K562 (cell line): ENCODE data around the gene BTBD16. TPM values are rescaled to one million over a fixed set of nuclear protein-coding genes. Genes with fewer than 3 reads are reported as not detected.

Experiments
- ATAC-seq: fragments of 200-7000 bp; cut with Tn5 transposase; 3 replicates; pipeline ENCODE4 v1.9.1; 2020; ENCODE audit warnings: moderate library complexity
- BruUV-seq: library from RNA; stranded (reverse); fragments of 400-500 nt; replicated peaks from 2 replicates; lab custom pipeline; 2021; lab: Mats Ljungman, UMichigan
- CTCF ChIA-PET: fragments of 300-600 bp; formaldehyde crosslinking; extraction: SDS; loops from one replicate; lab custom pipeline; 2021; ENCODE audit warnings: low intra/inter-chr PET ratio; lab: Yijun Ruan, JAX
- POLR2A ChIA-PET: fragments of 300-600, 350-650 bp; sonication (Branson Sonifier 250); formaldehyde crosslinking; extraction: SDS; loops from one replicate; lab custom pipeline; 2021; ENCODE audit warnings: antibody characterized with exemption, inconsistent platforms; lab: Yijun Ruan, JAX
- DNase-seq, 4 experiments: peaks; one replicate each; pipeline versions ENCODE4 v3.0.0 to v3.0.0-alpha.2; 2011 to 2018; ENCODE audit warnings: low spot score in 3 of 4, mixed read lengths in 3 of 4; ENCODE audit errors: extremely low read depth in 1 of 4
- FAIRE-seq: peaks from 2 replicates; lab custom pipeline; 2011; peaks lifted over from hg19 to GRCh38; lab: Jason Lieb, UNC
- H2AFZ ChIP-seq: 2 replicates; pipeline ENCODE4 v1.6.0; 2011; ENCODE audit warnings: low read depth, low read length, control low read depth, inconsistent platforms
- H3K27ac ChIP-seq: fragments of 200-600 bp; 3 replicates; pipeline ENCODE4 v1.8.0; 2011; ENCODE audit warnings: low read depth, mild to moderate bottlenecking, control low read depth, inconsistent platforms, low read length, moderate library complexity, mixed read lengths; ENCODE audit errors: extremely low read depth
- H3K27me3 ChIP-seq, 2 experiments: fragments of 300-600 bp in 1 of 2; 2 replicates in 1 of 2; 3 replicates in 1 of 2; pipeline versions ENCODE4 v1.6.0 to v1.8.0; 2011; ENCODE audit warnings: inconsistent platforms in 2 of 2, low read length in 2 of 2, mild to moderate bottlenecking in 1 of 2, mixed read lengths in 1 of 2, moderate library complexity in 1 of 2; ENCODE audit not compliant: control insufficient read depth in 2 of 2, insufficient read depth in 2 of 2
- H3K36me3 ChIP-seq: fragments of 300-600 bp; 3 replicates; pipeline ENCODE4 v1.8.0; 2011; ENCODE audit warnings: mild to moderate bottlenecking, low read length, inconsistent platforms; ENCODE audit not compliant: control insufficient read depth, insufficient read depth
- H3K4me1 ChIP-seq, 2 experiments: fragments of 200-600 bp in 1 of 2; replicated peaks in 1 of 2; 2 replicates in 1 of 2; 3 replicates in 1 of 2; pipeline versions ENCODE4 v1.5.1 to v1.8.0; 2011; ENCODE audit warnings: inconsistent platforms in 2 of 2, low read length in 2 of 2, mild to moderate bottlenecking in 1 of 2, mixed read lengths in 1 of 2, moderate library complexity in 1 of 2; ENCODE audit not compliant: control insufficient read depth in 2 of 2, insufficient read depth in 2 of 2
- H3K4me2 ChIP-seq: 2 replicates; pipeline ENCODE4 v1.6.1; 2011; ENCODE audit warnings: low read length, control low read depth, inconsistent platforms, mixed read lengths; ENCODE audit not compliant: insufficient read depth
- H3K4me3 ChIP-seq: fragments of 200-600 bp; sonication (generic), shearing (Covaris generic); 2 replicates; pipeline ENCODE4 v1.5.1; 2016; ENCODE audit warnings: control low read depth, inconsistent platforms
- H3K79me2 ChIP-seq: fragments of 200-600 bp; 3 replicates; pipeline ENCODE4 v1.8.0; 2011; ENCODE audit warnings: low read length, inconsistent platforms; ENCODE audit not compliant: control insufficient read depth, insufficient read depth
- H3K9ac ChIP-seq, 2 experiments: 2 replicates each; pipeline versions ENCODE4 v1.6.0 to v1.6.1; 2011; ENCODE audit warnings: low read depth in 2 of 2, low read length in 2 of 2, control low read depth in 1 of 2, inconsistent platforms in 1 of 2, mild to moderate bottlenecking in 1 of 2, mixed read lengths in 1 of 2; ENCODE audit not compliant: insufficient read depth in 1 of 2
- H3K9me1 ChIP-seq: one replicate; pipeline ENCODE4 v1.6.0; 2011; ENCODE audit warnings: inconsistent platforms, mild to moderate bottlenecking, low read length, moderate library complexity; ENCODE audit not compliant: control insufficient read depth, insufficient read depth
- H3K9me3 ChIP-seq: replicated peaks from 2 replicates; pipeline ENCODE4 v1.5.1; 2011; ENCODE audit warnings: low read depth, low read length, inconsistent platforms; ENCODE audit not compliant: control insufficient read depth, insufficient read depth
- H4K20me1 ChIP-seq: replicated peaks from 2 replicates; pipeline ENCODE4 v1.6.1; 2011; ENCODE audit warnings: low read length, inconsistent platforms, mixed read lengths; ENCODE audit not compliant: control insufficient read depth, insufficient read depth
- ARID3A ChIP-seq: IDR thresholded peaks from 2 replicates; pipeline ENCODE4 v1.6.1; 2012; ENCODE audit warnings: low read depth, low read length, improper control_type of control experiment, borderline replicate concordance
- ATF6 ChIP-seq: sonication (generic); formaldehyde crosslinking; IDR thresholded peaks from 2 replicates; pipeline ENCODE4 v1.4.0; 2020; ENCODE audit warnings: mild to moderate bottlenecking, missing genetic modification reagents
- EP400 ChIP-seq: fragments of 450-650 bp; IDR thresholded peaks from 2 replicates; pipeline ENCODE4 v1.6.1; 2017; ENCODE audit warnings: antibody characterized with exemption, mild to moderate bottlenecking, moderate library complexity
- GTF2A2 ChIP-seq: IDR thresholded peaks from 2 replicates; pipeline ENCODE4 v1.6.1; 2016; ENCODE audit warnings: mild to moderate bottlenecking, missing genetic modification characterization, missing compliant biosample characterization
- HIVEP1 ChIP-seq: fragments of 250-450 bp; sonication (Bioruptor Pico); IDR thresholded peaks from 2 replicates; pipeline ENCODE4 v1.4.0; 2020; ENCODE audit warnings: mild to moderate bottlenecking
- HNRNPUL1 ChIP-seq: fragments of 200-400 bp; formaldehyde crosslinking; IDR thresholded peaks from 2 replicates; pipeline ENCODE4 v1.6.1; 2017; ENCODE audit warnings: low read length
- JUNB ChIP-seq: fragments of 450-650 bp; formaldehyde crosslinking; conservative IDR thresholded peaks from 2 replicates; pipeline ENCODE4 v1.4.0; 2020; ENCODE audit warnings: mild to moderate bottlenecking
- MAFF ChIP-seq: IDR thresholded peaks from 2 replicates; pipeline ENCODE4 v1.6.1; 2012; ENCODE audit warnings: low read length, improper control_type of control experiment
- NCOA2 ChIP-seq, 2 experiments: fragments of 450-650 bp; IDR thresholded peaks; 2 replicates each; pipeline ENCODE4 v1.6.1; 2018; ENCODE audit warnings: mild to moderate bottlenecking in 2 of 2, moderate library complexity in 1 of 2; ENCODE audit not compliant: partially characterized antibody in 2 of 2
- NCOR1 ChIP-seq: fragments of 450-650 bp; IDR thresholded peaks from 2 replicates; pipeline ENCODE4 v1.6.1; 2016; ENCODE audit warnings: mild to moderate bottlenecking, moderate library complexity
- TBL1XR1 ChIP-seq, 2 experiments: IDR thresholded peaks; 2 replicates each; pipeline ENCODE4 v1.6.1; 2012; ENCODE audit warnings: improper control_type of control experiment in 2 of 2, low read length in 2 of 2, mild to moderate bottlenecking in 1 of 2
- TEAD2 ChIP-seq: fragments of 450-650 bp; IDR thresholded peaks from 2 replicates; pipeline ENCODE4 v1.6.1; 2016; ENCODE audit warnings: missing genetic modification characterization, control low read depth, missing compliant biosample characterization
- ZNF143 ChIP-seq: sonication (generic); formaldehyde crosslinking; IDR thresholded peaks from 2 replicates; pipeline ENCODE4 v1.9.0; 2022; ENCODE audit warnings: mild to moderate bottlenecking, missing genetic modification reagents
- ZNF174 ChIP-seq: fragments of 250-450 bp; sonication (Bioruptor Pico); IDR thresholded peaks from 2 replicates; pipeline ENCODE4 v1.4.0; 2020; ENCODE audit warnings: mild to moderate bottlenecking
- ZNF311 ChIP-seq: fragments of 250-450 bp; sonication (Bioruptor Pico); IDR thresholded peaks from 2 replicates; pipeline ENCODE4 v1.4.0; 2020; ENCODE audit warnings: mild to moderate bottlenecking, moderate library complexity
- ZNF609 ChIP-seq: sonication (generic); formaldehyde crosslinking; IDR thresholded peaks from 2 replicates; pipeline ENCODE4 v1.8.1; 2023; ENCODE audit warnings: missing genetic modification reagents, mild to moderate bottlenecking, borderline replicate concordance
- ZNF717 ChIP-seq: fragments of 250-450 bp; sonication (Bioruptor Pico); IDR thresholded peaks from 2 replicates; pipeline ENCODE4 v1.5.0; 2021
- WGBS: fragments of 100-300 bp; shearing (Covaris generic); methylation state at CpG from one replicate; pipeline ENCODE4 v1.1.6; 2016; ENCODE audit warnings: low coverage, mixed read lengths; ENCODE audit not compliant: insufficient coverage; ENCODE audit errors: missing lambda C conversion rate; 5-methylcytosine and 5-hydroxymethylcytosine counted together
- in situ Hi-C: fragments of 300-500 bp; cut with MboI; formaldehyde crosslinking; loops from 4 replicates; pipeline ENCODE4 v1.15.0; 2018; ENCODE audit warnings: inconsistent platforms, mixed read lengths
- intact Hi-C: fragments of 100-400 bp; cut with micrococcal nuclease; formaldehyde crosslinking; loops from 2 replicates; pipeline ENCODE4 v1.14.2; 2022
- polyA plus RNA-seq, 8 experiments: library from polyadenylated mRNA; depleted of rRNA in 4 of 8; stranded (reverse) in 5 of 8; unstranded in 3 of 8; fragments of >200 nt; fragmentation: Nextera tagmentation in 2 of 8; fragmentation: Illumina TruSeq in 1 of 8; extraction: Ambion mirVana in 2 of 8; extraction: Trizol in 1 of 8; gene quantifications; 2 replicates each; pipeline versions ENCODE4 v1.2.1 to v1.2.3, GENCODE V29; 2011 to 2014; ENCODE audit warnings: inconsistent platforms in 1 of 8, missing spikeins in 1 of 8
- total RNA-seq, 7 experiments: library from RNA; depleted of rRNA in 6 of 7; stranded (reverse); fragments of >200 nt in 6 of 7; fragmentation: Illumina TruSeq in 2 of 7; extraction: Trizol in 2 of 7; gene quantifications; 2 replicates each; pipeline versions ENCODE4 v1.2.1 to v1.2.3, GENCODE V29; 2011 to 2021; ENCODE audit warnings: low replicate concordance in 1 of 7

The BTBD16 gene
- total and polyA plus RNA-seq, 9 of the 15 experiments (the other 6 are each of a cell fraction or from before 2014, with no cell fraction given), result 0.11 TPM; not detected in 8

GRCh38 chr10:122292376-122292775 is 21.3 kb downstream of the BTBD16 start:
- CTCF ChIA-PET, result no interaction called here
- no peak for FAIRE-seq
- H3K27ac ChIP-seq, result no peak overlapping the region
- TF ChIP-seq EP400, result no peak
- TF ChIP-seq TEAD2 (tag), result no peak
- TF ChIP-seq NCOR1, result no peak
- no peak for TF ChIP-seq NCOA2 (IDR thresholded peaks at IDR 0.05; ENCODE audit: partially characterized antibody in 2 of 2)
- no peak for TF ChIP-seq GTF2A2 (tag)
- no peak for TF ChIP-seq MAFF
- no peak for TF ChIP-seq ATF6 (CRISPR knock-in tag)
- no peak for TF ChIP-seq HNRNPUL1
- TF ChIP-seq TBL1XR1 (IDR thresholded peaks at IDR 0.05; ENCODE audit: low read length in 2 of 2), result no peak
- no peak for TF ChIP-seq JUNB (CRISPR knock-in tag)
- TF ChIP-seq HIVEP1 (CRISPR knock-in tag), result no peak
- TF ChIP-seq ZNF717 (CRISPR knock-in tag), result no peak
- TF ChIP-seq ZNF311, result no peak
- TF ChIP-seq ZNF143 (CRISPR knock-in tag), result no peak
- TF ChIP-seq ZNF609 (CRISPR knock-in tag), result no peak
- no peak for TF ChIP-seq ZNF174 (CRISPR knock-in tag)
- no peak for TF ChIP-seq ARID3A
- no peaks in the 10 kb centered on the region for H3K4me1 ChIP-seq
- in situ Hi-C loops (no loop called here), intact Hi-C loops (no loop called here)
- H3K36me3 ChIP-seq, result no peaks in the 10 kb centered on the region
- no peak overlapping the region for H3K4me2 ChIP-seq
- no peaks in the 10 kb centered on the region for H3K79me2 ChIP-seq
- no TSS peak for BruUV-seq
- H2AFZ ChIP-seq, result no peak overlapping the region
- WGBS, result 0% methylated on average over 3 of the region's 3 CpGs
- H3K9me3 ChIP-seq, result no peaks in the 10 kb centered on the region
- no peaks in the 10 kb centered on the region for H4K20me1 ChIP-seq
- no peaks in the 10 kb centered on the region for H3K9me1 ChIP-seq
- H3K27me3 ChIP-seq, result no peaks in the 10 kb centered on the region; a peak in 1 of 5 replicates
- no peak for ATAC-seq
- POLR2A ChIA-PET, result no interaction called here
- H3K9ac ChIP-seq, result no peak overlapping the region
- DNase-seq, result no peak
- no peak overlapping the region for H3K4me3 ChIP-seq
